Keratinocyte (primary cell): Measurements from ENCODE around the gene AHNAK2. TPM values are rescaled to one million over a fixed set of nuclear protein-coding genes. Genes with fewer than 3 reads are reported as not detected.

Source experiments
- DNase-seq: peaks from one replicate; pipeline ENCODE4 v3.0.0-alpha.2; 2011; ENCODE audit warnings: low read depth, missing footprints, low spot score
- FAIRE-seq: peaks from 2 replicates; lab custom pipeline; 2011; peaks lifted over from hg19 to GRCh38; lab: Jason Lieb, UNC
- H2AFZ ChIP-seq: 2 replicates; pipeline ENCODE4 v1.6.0; 2012; ENCODE audit warnings: low read length, control low read depth, inconsistent platforms; ENCODE audit not compliant: control insufficient read depth
- H3K27ac ChIP-seq: 2 replicates; pipeline ENCODE4 v1.5.1; 2011; ENCODE audit warnings: low read length; ENCODE audit not compliant: control insufficient read depth, insufficient read depth
- H3K27me3 ChIP-seq: 3 replicates; pipeline ENCODE4 v1.6.0; 2011; ENCODE audit warnings: low read length; ENCODE audit not compliant: control insufficient read depth, insufficient read depth; ENCODE audit errors: extremely low read depth
- H3K36me3 ChIP-seq, 2 experiments: 2 replicates in 1 of 2; 3 replicates in 1 of 2; pipeline ENCODE4 v1.5.1; 2011; ENCODE audit warnings: low read length in 2 of 2, mild to moderate bottlenecking in 1 of 2; ENCODE audit not compliant: control insufficient read depth in 2 of 2, insufficient read depth in 2 of 2; ENCODE audit errors: extremely low read depth in 1 of 2
- H3K4me1 ChIP-seq: 3 replicates; pipeline ENCODE4 v1.5.1; 2011; ENCODE audit warnings: low read length; ENCODE audit not compliant: control insufficient read depth, insufficient read depth; ENCODE audit errors: extremely low read depth
- H3K4me2 ChIP-seq: 3 replicates; pipeline ENCODE4 v1.6.0; 2011; ENCODE audit warnings: low read depth, low read length; ENCODE audit not compliant: control insufficient read depth, insufficient read depth; ENCODE audit errors: extremely low read depth
- H3K4me3 ChIP-seq, 3 experiments: fragments of 200-600 bp in 1 of 3; sonication (generic) in 1 of 3; 2 replicates in 2 of 3; 3 replicates in 1 of 3; pipeline ENCODE4 v1.5.1; 2011 to 2016; ENCODE audit warnings: low read length in 3 of 3, mild to moderate bottlenecking in 3 of 3, control low read depth in 2 of 3, inconsistent platforms in 1 of 3, low read depth in 1 of 3, mixed read lengths in 1 of 3, mixed run types in 1 of 3, moderate library complexity in 1 of 3; ENCODE audit not compliant: control insufficient read depth in 2 of 3, insufficient read depth in 2 of 3; ENCODE audit errors: extremely low read depth in 1 of 3
- H3K79me2 ChIP-seq: 2 replicates; pipeline ENCODE4 v1.6.0; 2012; ENCODE audit warnings: low read length; ENCODE audit not compliant: control insufficient read depth, insufficient read depth
- H3K9ac ChIP-seq: 3 replicates; pipeline ENCODE4 v1.6.0; 2011; ENCODE audit warnings: low read length; ENCODE audit not compliant: control insufficient read depth, insufficient read depth; ENCODE audit errors: extremely low read depth
- H3K9me1 ChIP-seq: 3 replicates; pipeline ENCODE4 v1.6.0; 2011; ENCODE audit warnings: low read length; ENCODE audit not compliant: control insufficient read depth, insufficient read depth; ENCODE audit errors: extremely low read depth
- H3K9me3 ChIP-seq: 2 replicates; pipeline ENCODE4 v1.5.1; 2012; ENCODE audit warnings: low read depth, low read length; ENCODE audit not compliant: control insufficient read depth
- H4K20me1 ChIP-seq: 3 replicates; pipeline ENCODE4 v1.6.0; 2011; ENCODE audit warnings: low read length; ENCODE audit not compliant: control insufficient read depth, insufficient read depth; ENCODE audit errors: extremely low read depth
- EZH2 ChIP-seq: IDR thresholded peaks from one replicate; pipeline ENCODE4 v1.6.1; 2012; ENCODE audit warnings: inconsistent platforms, mild to moderate bottlenecking, low read length, moderate library complexity
- dilution Hi-C: fragments of 300-500 bp; cut with MboI; formaldehyde crosslinking; loops from one replicate; pipeline ENCODE4 v1.7.0; 2020; ENCODE audit warnings: low sequenced_read_pairs; ENCODE audit not compliant: extremely low pct_ligation_motif_present
- polyA plus RNA-seq, 5 experiments: library from polyadenylated mRNA; depleted of rRNA in 3 of 5; stranded (reverse) in 3 of 5; stranded (forward) in 1 of 5; unstranded in 1 of 5; fragments of >200 nt; gene quantifications; 1 replicate in 1 of 5; 2 replicates in 3 of 5; 3 replicates in 1 of 5; pipeline versions ENCODE4 v1.2.1 to v1.2.3, GENCODE V29; 2011 to 2012; ENCODE audit warnings: missing spikeins in 2 of 5, low read depth in 1 of 5, low replicate concordance in 1 of 5
- TF ChIP-seq, protein P1 (sequence below), 3 experiments: IDR thresholded peaks in 1 of 3; conservative IDR thresholded peaks in 1 of 3; optimal IDR thresholded peaks in 1 of 3; 2 replicates in 2 of 3; 3 replicates in 1 of 3; pipeline versions ENCODE3 to v1.5.1; 2011; ENCODE audit warnings: low read length in 3 of 3, mild to moderate bottlenecking in 3 of 3, moderate library complexity in 2 of 3, control low read depth in 1 of 3, inconsistent platforms in 1 of 3; ENCODE audit not compliant: insufficient read depth in 2 of 3; ENCODE audit errors: extremely low read depth in 1 of 3

Gene AHNAK2
- polyA plus RNA-seq, 1 donor (not counting 4 experiments of a cell fraction or from before 2014, with no cell fraction given) = 164 TPM

DNA sequence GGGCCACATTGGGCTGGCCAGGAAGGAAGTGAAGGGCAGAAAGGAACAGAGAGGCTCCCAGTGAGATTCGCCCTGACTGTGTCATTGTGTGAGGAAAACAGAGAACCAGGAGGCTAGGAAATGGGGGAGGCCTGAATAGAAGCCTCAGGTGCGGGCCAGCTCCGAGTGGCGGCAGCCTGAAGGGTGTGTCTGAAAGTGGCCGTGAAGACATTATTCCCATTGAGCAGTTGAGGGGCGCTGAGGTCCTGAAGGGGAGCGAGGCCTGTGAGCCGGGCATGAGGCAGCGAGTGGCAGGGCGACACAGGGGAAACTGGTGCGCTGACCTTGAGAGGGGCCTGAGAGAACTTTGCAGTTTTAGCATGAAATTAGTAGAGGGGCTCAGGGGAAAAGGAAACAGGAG lies 14.3 kb upstream of the AHNAK2 start:
- Histone ChIP-seq H3K9me3 (no peaks in the 10 kb centered on the region), H3K9ac (no peak overlapping the region), H3K9me1 (no peaks in the 10 kb centered on the region), H3K4me1 (no peaks in the 10 kb centered on the region), H3K27me3 (no peaks in the 10 kb centered on the region), H3K79me2 (no peaks in the 10 kb centered on the region), H2AFZ (no peak overlapping the region), H3K36me3 (peaks cover 20 to 22% of the 10 kb centered on the region in 2 experiments), H3K4me2 (no peak overlapping the region), H3K27ac (no peak overlapping the region), H4K20me1 (no peaks in the 10 kb centered on the region), H3K4me3 (no peak overlapping the region)
- FAIRE-seq = no peak
- TF ChIP-seq EZH2 = no peak
- TF ChIP-seq, protein P1, sequence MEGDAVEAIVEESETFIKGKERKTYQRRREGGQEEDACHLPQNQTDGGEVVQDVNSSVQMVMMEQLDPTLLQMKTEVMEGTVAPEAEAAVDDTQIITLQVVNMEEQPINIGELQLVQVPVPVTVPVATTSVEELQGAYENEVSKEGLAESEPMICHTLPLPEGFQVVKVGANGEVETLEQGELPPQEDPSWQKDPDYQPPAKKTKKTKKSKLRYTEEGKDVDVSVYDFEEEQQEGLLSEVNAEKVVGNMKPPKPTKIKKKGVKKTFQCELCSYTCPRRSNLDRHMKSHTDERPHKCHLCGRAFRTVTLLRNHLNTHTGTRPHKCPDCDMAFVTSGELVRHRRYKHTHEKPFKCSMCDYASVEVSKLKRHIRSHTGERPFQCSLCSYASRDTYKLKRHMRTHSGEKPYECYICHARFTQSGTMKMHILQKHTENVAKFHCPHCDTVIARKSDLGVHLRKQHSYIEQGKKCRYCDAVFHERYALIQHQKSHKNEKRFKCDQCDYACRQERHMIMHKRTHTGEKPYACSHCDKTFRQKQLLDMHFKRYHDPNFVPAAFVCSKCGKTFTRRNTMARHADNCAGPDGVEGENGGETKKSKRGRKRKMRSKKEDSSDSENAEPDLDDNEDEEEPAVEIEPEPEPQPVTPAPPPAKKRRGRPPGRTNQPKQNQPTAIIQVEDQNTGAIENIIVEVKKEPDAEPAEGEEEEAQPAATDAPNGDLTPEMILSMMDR (optimal IDR thresholded peaks at IDR 0.05 in 1 of 3, IDR thresholded peaks at IDR 0.05 in 1 of 3, conservative IDR thresholded peaks at IDR 0.05 in 1 of 3; ENCODE audit: extremely low read depth in 1 of 3, insufficient read depth in 2 of 3, low read length in 3 of 3) = no peak
- dilution Hi-C loops = no loop called here
- no peak for DNase-seq

DNA sequence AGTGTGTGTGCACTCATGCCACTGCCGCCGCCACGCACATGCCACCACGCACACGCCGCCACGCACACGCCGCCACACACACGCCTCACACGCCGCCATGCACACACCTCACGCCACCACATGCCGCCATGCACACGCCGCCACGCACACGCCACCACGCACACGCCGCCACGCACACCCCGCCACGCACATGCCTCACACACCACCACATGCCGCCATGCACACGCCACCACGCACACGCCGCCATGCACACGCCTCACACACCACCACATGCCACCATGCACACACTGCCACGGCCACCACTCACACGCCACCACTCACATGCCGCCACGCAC lies 13.7 kb upstream of the AHNAK2 start:
- H3K9me1 ChIP-seq = no peaks in the 10 kb centered on the region
- peaks cover 20 to 22% of the 10 kb centered on the region in 2 experiments for H3K36me3 ChIP-seq
- H3K4me3 ChIP-seq = no peak overlapping the region
- DNase-seq (no peak), FAIRE-seq (no peak)
- no peak overlapping the region for H2AFZ ChIP-seq
- no peaks in the 10 kb centered on the region for H3K27me3 ChIP-seq
- H3K79me2 ChIP-seq = peaks cover 1% of the 10 kb centered on the region
- H3K9me3 ChIP-seq = no peaks in the 10 kb centered on the region
- H3K4me1 ChIP-seq = peaks cover 3% of the 10 kb centered on the region
- no peak overlapping the region for H3K4me2 ChIP-seq
- dilution Hi-C loops = no loop called here
- H4K20me1 ChIP-seq = no peaks in the 10 kb centered on the region
- TF ChIP-seq, protein P1 (optimal IDR thresholded peaks at IDR 0.05 in 1 of 3, IDR thresholded peaks at IDR 0.05 in 1 of 3, conservative IDR thresholded peaks at IDR 0.05 in 1 of 3; ENCODE audit: extremely low read depth in 1 of 3, insufficient read depth in 2 of 3, low read length in 3 of 3) = no peak
- TF ChIP-seq EZH2 = no peak
- H3K9ac ChIP-seq = no peak overlapping the region
- no peak overlapping the region for H3K27ac ChIP-seq
